ENCODE results near the gene CNOT6L.

- TF ChIP-seq, protein P1, sequence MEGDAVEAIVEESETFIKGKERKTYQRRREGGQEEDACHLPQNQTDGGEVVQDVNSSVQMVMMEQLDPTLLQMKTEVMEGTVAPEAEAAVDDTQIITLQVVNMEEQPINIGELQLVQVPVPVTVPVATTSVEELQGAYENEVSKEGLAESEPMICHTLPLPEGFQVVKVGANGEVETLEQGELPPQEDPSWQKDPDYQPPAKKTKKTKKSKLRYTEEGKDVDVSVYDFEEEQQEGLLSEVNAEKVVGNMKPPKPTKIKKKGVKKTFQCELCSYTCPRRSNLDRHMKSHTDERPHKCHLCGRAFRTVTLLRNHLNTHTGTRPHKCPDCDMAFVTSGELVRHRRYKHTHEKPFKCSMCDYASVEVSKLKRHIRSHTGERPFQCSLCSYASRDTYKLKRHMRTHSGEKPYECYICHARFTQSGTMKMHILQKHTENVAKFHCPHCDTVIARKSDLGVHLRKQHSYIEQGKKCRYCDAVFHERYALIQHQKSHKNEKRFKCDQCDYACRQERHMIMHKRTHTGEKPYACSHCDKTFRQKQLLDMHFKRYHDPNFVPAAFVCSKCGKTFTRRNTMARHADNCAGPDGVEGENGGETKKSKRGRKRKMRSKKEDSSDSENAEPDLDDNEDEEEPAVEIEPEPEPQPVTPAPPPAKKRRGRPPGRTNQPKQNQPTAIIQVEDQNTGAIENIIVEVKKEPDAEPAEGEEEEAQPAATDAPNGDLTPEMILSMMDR (conservative IDR thresholded peaks at IDR 0.05; ENCODE audit: low read length) = no peak
- TF ChIP-seq EZH2phosphoT487 (IDR thresholded peaks at IDR 0.05; ENCODE audit: borderline replicate concordance) = no peak
These were observed 107.7 kb downstream of the CNOT6L start for GRCh38 chr4:77711469-77711868.

Data from Loucy (cell line).